Measurements from ENCODE around the gene NOS1AP. TPM values are rescaled to one million over a fixed set of nuclear protein-coding genes. Genes with fewer than 3 reads are reported as not detected.

Gene NOS1AP
- total and polyA plus RNA-seq, 12 donors: 0.37 to 12.0 (median 3.1) TPM

GRCh38 chr1:162300057-162300917 lies 230.8 kb downstream of the NOS1AP start:
- WGBS, 4 donors: 78 to 88% (median 80%) methylated on average over 8 of the region's 8 CpGs
- no peaks in the 10 kb centered on the region for H3K27me3 ChIP-seq
- no peaks in the 10 kb centered on the region for H3K4me1 ChIP-seq (replicated peaks in 1 of 2)
- TF ChIP-seq POLR2A (IDR thresholded peaks at IDR 0.05): no peak
- TF ChIP-seq, protein P1, sequence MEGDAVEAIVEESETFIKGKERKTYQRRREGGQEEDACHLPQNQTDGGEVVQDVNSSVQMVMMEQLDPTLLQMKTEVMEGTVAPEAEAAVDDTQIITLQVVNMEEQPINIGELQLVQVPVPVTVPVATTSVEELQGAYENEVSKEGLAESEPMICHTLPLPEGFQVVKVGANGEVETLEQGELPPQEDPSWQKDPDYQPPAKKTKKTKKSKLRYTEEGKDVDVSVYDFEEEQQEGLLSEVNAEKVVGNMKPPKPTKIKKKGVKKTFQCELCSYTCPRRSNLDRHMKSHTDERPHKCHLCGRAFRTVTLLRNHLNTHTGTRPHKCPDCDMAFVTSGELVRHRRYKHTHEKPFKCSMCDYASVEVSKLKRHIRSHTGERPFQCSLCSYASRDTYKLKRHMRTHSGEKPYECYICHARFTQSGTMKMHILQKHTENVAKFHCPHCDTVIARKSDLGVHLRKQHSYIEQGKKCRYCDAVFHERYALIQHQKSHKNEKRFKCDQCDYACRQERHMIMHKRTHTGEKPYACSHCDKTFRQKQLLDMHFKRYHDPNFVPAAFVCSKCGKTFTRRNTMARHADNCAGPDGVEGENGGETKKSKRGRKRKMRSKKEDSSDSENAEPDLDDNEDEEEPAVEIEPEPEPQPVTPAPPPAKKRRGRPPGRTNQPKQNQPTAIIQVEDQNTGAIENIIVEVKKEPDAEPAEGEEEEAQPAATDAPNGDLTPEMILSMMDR (IDR thresholded peaks at IDR 0.05): no peak
- H3K9me3 ChIP-seq (replicated peaks in 1 of 3): no peaks in the 10 kb centered on the region
- H3K27ac ChIP-seq: no peak overlapping the region
- no peak for DNase-seq
- intact Hi-C loops (cut with DNase I): no loop called here
- no peak overlapping the region for H3K4me3 ChIP-seq
- H3K36me3 ChIP-seq (replicated peaks in 1 of 2): no peaks in the 10 kb centered on the region

DNA sequence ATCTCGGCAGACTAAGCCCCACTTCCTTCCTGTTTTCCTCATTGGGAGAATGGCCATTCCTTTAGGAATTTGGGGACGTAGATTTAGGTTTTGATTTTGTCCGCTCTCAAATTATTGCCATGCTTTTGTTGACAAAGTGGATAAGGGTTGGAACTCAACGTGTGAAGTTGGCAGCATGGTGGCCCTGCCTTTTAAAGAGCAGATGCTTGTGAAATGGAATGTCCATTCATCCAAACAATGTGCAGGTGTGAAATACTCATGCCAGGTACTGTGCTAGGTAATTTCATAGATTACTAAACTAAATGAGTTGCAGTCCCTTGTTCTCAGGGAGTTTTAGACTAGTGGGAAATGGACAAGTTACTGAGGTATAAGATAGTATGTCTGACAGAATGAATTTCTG lies 232.2 kb downstream of the NOS1AP start:
- no peaks in the 10 kb centered on the region for H3K9me3 ChIP-seq (replicated peaks in 1 of 3)
- 92 to 94% (median 94%) methylated on average over 4 of the region's 4 CpGs for WGBS, 4 donors
- DNase-seq: no peak
- no peaks in the 10 kb centered on the region for H3K4me1 ChIP-seq (replicated peaks in 1 of 2)
- intact Hi-C loops (cut with DNase I): no loop called here
- no peak overlapping the region for H3K4me3 ChIP-seq
- TF ChIP-seq, protein P1 (IDR thresholded peaks at IDR 0.05): no peak
- TF ChIP-seq POLR2A (IDR thresholded peaks at IDR 0.05): no peak
- H3K36me3 ChIP-seq (replicated peaks in 1 of 2): no peaks in the 10 kb centered on the region
- no peaks in the 10 kb centered on the region for H3K27me3 ChIP-seq
- H3K27ac ChIP-seq: no peak overlapping the region

DNA sequence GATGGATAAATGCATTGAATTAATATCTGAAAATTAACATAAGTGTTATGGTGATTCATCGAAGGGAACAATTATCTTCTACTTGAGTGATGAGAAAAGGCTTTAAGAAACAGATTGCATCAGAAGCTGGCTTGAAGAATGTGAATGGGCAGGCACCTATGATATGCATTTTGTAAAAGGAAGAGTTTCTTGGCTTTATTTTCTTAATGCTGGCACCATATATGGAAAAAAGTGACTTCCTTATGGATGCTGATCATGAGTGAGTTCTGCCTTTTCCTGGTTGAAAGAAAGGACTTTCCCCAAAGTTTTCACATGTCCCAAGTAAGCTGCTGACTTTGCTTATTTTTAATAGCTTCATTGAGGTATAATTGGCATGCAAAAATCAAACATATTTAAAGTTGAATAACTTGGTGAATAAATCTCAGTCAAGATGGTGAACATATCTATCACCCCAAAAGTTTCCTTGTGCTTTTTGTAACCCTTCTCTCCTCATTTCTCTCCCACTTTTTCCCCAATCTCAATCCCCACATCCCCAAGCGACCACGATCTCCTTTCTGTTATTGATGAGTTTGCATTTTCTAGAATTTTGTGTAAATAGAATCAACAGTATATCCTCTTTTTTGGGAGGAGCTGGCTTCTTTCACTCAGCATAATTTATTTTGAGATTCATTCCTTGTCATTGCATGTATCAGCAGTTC lies 233.0 kb downstream of the NOS1AP start:
- Histone ChIP-seq H3K4me3 (no peak overlapping the region), H3K9me3 (replicated peaks in 1 of 3) (no peaks in the 10 kb centered on the region), H3K27me3 (no peaks in the 10 kb centered on the region), H3K27ac (no peak overlapping the region), H3K4me1 (replicated peaks in 1 of 2) (no peaks in the 10 kb centered on the region), H3K36me3 (replicated peaks in 1 of 2) (no peaks in the 10 kb centered on the region)
- 89 to 98% (median 92%) methylated on average over 3 of the region's 3 CpGs for WGBS, 4 donors
- TF ChIP-seq, protein P1 (IDR thresholded peaks at IDR 0.05): no peak
- no peak for TF ChIP-seq POLR2A (IDR thresholded peaks at IDR 0.05)
- intact Hi-C loops (cut with DNase I): no loop called here
- DNase-seq: no peak

DNA sequence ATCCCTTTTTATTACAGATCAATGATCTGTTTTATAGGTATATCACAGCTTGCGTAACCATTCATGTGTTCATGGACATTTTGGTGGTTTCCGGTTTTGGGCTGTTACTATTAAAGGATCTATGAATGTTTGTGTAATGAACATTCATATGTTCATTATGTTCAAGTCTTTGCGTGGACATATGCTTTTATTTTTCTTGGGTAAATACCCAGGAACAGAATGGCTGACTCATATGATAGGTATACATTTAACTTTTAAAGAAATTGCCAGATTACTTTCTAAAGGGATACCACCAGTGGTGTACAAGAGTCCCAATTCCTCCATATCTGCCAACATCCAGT lies 233.5 kb downstream of the NOS1AP start:
- Histone ChIP-seq H3K4me3 (no peak overlapping the region), H3K27me3 (no peaks in the 10 kb centered on the region), H3K9me3 (replicated peaks in 1 of 3) (no peaks in the 10 kb centered on the region), H3K27ac (no peak overlapping the region), H3K36me3 (replicated peaks in 1 of 2) (no peaks in the 10 kb centered on the region), H3K4me1 (replicated peaks in 1 of 2) (no peaks in the 10 kb centered on the region)
- TF ChIP-seq POLR2A (IDR thresholded peaks at IDR 0.05): no peak
- TF ChIP-seq, protein P1 (IDR thresholded peaks at IDR 0.05): no peak
- DNase-seq: no peak
- intact Hi-C loops (cut with DNase I): no loop called here
- WGBS, 4 donors: 93 to 96% (median 95%) methylated on average over 3 of the region's 3 CpGs
